ENCODE measurements around the gene PTPRQ.
"Not testable (repeated sequence)": the region's sequence is repeated elsewhere in the genome, so short reads cannot be mapped to it uniquely, and the experiment has no call there.

PTPRQ gene

DNA sequence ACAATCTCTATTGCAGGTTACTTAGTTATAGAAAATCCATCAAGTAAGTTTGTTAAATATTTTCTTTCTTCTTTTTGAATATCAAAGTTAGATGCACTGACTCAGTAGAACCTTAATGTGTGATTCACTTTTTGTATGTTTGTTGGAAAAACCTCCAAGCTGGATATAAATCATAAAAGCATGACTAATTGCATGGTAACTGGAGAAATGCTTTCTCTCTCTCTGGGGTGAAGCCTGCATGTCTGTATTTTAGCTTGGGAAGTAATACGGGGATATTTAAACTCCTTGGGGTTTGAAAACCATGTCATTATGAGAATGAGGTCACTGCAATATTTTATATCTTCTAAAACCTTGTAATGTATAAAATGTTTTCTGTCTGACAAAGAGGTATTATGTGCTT is 204.8 kb downstream of the PTPRQ start:
- no peak for DNase-seq

DNA sequence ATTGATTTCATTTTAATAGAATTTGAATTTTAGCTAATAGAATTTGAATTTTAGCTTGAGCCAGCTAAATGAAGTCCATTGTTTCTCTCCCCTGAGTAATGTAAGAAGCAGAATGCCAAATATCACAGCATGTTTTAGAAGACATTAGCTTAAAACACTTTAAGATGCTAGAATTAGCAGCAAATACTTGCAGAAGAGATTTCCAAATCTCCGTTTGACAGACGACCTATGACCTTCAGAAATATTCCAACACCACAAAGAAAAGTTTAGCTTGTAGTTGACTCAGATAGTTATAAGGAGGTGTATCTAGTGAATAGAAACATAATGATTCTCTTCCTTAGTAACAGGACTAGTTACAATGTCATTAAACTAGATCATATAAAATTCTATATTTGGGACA is 211.7 kb downstream of the PTPRQ start:
- DNase-seq: no peak

DNA sequence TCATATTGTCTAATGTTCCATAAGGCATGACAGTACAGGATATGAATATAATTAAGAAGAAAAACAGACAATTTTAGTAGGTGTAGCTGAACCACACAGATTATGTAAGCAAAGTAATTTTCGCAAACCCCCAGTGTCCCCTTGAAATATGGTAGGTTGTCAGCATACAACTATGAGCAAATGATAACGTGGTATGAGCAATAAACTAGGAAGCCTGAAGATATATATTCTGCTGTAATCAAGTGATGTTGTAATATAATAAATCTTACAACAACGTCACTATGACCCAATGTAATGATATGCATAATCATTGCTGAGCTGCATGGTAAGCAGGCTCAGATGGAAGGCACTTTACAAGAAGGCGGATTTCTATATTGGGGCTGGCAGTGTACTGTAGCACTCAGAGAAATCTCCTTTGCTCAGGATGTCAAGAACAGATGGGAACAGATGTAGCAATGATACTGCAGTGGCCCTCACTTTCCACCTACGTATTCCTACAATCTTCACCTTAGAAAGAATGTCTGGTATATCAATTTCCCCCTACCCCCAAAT is 215.6 kb downstream of the PTPRQ start:
- no peak for DNase-seq

DNA sequence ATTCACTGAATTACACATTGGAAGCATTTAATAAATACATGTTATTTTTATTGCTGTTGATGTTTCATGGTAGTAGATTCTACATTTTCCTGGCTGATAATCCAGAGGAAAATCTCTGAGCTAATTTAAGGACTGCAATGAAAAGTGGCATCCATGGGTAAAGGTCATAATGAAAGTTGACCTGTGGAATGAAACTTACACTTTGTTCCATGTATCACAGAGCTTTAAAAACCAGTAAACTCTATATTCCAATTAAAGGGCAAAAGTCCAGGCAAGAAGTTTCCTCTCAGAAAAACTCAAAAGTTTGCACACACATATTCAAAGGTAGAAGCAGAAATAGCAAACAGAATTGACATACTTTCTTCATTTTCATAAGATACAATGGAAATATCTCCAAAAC is 218.6 kb downstream of the PTPRQ start:
- DNase-seq: no peak

DNA sequence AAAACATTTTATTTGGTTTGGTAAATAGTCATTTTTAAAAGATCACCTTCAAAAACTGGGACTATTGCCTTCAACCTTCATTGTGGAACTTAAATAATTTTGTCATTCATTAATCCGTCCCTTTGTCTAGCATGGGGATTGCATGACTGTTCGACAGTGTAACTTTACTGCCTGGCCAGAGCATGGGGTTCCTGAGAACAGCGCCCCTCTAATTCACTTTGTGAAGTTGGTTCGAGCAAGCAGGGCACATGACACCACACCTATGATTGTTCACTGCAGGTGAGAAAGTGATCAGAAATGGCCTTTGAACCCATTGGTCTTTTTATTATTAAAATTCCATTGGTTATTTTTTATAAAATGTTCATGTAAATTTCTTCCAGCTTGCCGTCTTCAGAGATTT is 226.2 kb downstream of the PTPRQ start:
- DNase-seq: no peak

DNA sequence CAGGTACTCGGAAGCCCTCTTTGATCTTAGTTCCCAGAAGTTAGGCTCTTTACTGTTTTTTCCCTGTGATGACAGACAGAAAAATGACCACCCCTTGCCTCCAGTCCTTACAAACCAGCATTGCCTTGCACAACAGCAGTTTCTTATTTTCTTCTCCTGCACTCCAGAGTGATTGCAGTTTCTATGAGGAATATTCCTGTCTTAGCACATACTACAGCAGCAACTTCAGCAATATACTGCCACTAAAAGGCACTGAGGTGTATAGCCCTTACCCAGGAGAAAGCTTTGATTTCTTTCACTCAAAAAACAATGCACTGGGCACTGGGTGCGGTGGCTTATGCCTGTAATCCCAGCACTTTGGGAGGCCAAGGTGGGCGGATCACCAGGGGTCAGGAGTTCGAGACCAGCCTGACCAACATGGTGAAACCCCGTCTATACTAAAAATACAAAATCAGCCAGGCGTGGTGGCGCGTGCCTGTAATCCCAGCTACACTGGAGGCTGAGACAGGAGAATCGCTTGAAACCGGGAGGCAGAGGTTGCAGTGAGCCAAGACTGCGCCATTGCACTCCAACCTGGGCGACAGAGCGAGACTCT is 232.1 kb downstream of the PTPRQ start:
- not testable (repeated sequence) for DNase-seq

DNA sequence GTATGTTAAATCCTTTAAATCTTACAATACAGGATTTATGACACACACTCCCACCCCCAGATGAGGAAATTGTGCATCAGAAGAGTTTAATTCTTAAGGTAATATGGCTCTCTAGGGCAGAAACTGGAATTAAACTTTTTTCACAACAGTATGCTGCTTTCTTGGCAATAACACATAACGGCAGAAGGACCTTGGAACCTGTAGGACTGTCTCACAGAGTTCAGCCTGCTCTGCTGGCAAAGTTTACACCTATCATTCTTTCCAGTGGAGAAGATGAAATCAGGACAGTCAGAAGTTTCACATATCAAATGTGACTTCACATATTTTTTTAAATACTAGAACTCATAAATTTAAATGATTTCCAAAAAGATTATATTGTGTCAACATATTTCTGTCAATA is 232.8 kb downstream of the PTPRQ start:
- DNase-seq: no peak

DNA sequence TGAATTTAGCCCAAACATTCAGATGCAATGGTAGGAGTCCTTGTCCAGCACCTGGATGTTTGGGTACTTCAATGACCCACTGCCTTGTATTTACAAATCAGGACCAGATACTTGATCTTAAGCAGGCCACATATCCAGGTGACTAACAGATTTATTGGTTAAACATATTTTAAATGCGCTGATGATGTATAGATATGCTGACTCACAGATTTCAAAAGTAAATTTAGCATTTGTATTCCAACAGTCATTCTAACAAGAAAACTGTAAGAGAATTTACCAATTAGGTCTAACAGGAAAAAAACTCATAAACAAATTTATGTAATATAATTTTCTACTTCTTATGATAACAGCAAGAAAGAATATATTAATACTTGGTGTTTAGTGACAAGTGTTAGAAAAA is 234.0 kb downstream of the PTPRQ start:
- no peak for DNase-seq

DNA sequence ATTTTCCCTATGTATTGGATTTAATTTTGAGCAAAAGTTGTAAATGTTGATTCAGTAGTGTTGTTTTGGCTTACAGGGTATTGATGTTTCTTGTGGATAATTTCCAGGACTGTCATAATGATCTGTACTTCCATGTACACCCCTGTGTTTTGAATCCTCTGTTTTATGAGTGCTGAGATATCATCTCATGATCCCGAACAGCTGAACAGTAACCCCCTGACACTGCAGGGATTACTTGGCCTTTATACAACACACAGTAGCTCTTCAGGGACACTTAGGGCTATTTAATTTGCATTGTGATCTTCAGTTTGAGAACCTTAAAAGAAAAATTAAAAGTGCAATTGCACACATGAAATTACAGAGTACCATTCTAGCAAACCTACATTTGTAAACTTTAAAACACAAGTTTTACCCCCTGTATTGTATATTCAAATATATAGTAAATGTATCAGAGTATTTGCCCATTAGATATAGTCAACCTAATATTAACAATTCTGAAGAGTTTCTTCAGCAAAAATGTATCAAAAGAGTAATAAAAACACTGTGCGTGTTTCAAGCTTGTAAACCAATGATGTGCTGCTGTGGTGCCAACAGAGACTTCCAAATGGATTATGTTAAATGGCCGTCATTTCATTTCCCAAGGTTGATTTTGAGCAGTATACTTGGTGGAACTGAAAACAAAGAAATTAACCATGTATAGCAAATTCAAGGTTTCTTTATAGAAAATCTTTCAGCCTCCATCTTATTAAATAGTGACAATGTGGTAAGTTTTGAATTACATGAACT is 235.5 kb downstream of the PTPRQ start:
- DNase-seq: no peak

DNA sequence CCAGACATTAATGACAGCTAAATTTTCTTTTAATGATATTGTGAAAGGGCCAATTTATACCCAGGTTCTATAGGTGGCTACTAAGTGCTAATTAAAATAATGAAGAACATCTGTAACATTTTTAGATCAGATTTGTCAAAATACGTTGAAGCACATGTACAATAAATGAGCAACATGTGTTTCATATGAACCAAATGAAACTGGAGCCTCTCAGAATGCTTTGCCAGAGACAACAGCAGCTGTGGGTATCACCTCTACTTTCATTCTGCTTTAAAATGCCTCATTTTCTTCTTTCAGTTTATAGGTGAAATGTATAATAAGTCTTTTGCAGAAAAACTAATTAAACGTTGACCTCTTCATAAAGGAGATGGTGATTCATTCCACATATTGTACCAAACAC is 237.3 kb downstream of the PTPRQ start:
- DNase-seq: no peak

DNA sequence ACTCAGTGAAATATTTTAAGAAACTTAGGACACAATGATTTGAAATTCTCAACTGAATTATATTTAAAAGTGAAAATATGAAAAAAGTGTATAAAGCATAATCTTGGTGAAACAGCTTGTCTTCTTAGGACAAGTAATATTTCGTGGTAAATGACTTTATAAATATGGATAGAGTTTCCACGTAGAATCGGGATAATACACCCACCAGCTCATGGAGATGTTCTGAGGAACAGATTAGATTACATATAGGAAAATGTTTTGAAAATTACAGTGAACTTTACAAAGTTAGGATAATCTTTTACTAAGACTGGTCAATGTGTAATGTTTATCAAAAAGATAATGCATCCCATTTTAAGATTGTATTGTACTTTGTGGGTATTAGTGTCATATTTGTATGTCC is 237.8 kb downstream of the PTPRQ start:
- no peak for DNase-seq

DNA sequence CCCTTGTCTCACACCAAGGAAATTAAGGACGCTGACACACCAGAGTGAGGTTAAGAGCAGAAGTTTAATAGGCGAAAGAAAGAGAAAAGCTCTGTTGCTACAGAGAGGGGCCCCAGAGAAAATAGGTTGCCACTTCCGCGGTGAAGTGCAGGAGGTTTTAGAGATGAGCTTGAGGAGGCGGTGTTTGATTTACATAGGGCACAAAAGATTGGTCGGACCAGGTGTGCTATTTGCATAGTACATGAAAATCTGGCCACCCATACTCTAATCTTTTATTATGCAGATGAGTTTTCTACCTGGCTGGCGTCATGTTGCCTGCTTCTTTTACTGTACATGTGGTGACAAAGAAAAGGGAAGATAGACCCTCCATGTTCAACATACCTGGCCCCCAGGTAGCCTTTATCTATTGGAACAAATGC is 240.1 kb downstream of the PTPRQ start:
- peak; percentile 28 for DNase-seq

DNA sequence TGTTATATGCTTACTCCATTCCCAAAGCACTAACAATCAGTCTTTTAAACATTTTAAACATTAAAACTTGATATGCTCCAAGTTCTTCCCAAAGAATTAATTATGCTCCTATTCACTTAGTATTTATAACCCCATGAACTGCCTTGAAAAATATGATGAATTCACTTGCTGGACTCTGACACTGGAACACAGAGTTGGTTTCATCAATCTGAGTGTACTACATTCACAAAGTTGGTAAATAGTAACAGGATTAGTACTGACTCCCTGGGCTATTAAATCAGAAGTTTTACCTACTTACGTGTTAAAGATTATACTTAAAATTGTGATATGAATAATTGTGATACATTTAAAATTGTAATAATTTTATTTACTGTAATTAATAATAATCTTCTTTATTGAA is 246.1 kb downstream of the PTPRQ start:
- no peak for DNase-seq

DNA sequence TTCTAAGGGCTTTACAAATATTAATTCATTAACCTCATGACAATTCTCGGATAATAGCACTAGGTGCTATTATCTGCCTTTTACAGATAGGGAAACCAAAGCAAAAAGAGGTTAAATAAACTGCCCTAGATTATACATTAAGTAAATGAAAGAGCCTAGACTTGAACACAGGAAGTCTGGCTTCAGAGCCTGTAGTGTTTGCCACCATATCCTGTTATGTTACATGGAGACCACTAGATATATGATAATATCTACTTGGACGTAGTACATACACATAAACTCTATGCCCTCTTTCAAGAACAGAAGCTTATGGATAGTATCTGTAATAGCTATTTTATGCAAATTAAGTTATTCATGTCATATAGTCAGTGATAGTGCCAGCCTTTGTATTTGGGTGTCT is 246.5 kb downstream of the PTPRQ start:
- no peak for DNase-seq

DNA sequence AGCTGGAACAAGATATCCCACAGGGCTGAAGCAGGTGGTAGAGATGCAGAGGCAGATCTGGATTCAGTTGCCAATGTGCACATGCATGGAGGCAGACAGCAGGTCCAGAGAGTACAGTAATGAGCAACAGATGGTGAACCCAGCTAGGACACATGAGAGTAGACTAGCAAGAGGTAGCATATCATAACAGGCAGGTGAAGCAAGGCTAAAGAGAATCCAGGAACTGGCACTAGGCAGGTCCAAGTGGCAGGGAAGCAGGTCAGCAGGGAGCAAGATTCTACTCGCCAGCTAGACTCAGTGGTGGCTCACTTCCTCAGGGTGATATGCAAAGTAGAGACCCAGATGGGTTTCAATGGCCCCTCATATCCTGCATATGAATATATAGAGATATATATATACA is 248.1 kb downstream of the PTPRQ start:
- DNase-seq: no peak

DNA sequence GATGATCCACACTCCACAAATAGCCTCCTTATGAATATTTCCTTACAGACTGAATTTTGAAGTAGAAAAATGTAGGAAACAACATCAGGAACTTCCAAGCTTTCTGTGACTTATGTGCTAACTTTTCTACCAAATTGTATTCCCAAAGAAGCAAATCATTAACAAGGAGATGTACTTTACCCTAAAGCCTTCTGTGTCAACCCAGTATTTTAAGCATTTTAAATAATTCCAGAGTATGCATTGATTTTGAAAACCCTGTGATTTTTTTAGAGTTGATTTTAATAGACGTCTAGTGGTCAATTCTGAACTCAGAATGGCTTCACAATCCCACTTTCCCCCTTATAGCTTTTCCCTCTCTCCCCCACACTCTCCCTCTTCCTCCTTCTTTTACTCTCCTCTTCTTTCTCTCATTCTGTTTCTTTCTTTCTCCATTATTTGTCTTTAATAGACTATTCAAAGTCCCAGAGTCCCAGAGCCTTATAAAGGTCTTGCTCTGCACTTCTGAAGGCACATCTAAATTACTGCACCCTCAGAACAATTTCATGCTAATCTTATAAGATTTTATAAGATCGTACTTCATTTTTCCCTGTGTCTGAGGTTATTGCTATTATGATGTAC is 253.3 kb downstream of the PTPRQ start:
- no peak for DNase-seq

DNA sequence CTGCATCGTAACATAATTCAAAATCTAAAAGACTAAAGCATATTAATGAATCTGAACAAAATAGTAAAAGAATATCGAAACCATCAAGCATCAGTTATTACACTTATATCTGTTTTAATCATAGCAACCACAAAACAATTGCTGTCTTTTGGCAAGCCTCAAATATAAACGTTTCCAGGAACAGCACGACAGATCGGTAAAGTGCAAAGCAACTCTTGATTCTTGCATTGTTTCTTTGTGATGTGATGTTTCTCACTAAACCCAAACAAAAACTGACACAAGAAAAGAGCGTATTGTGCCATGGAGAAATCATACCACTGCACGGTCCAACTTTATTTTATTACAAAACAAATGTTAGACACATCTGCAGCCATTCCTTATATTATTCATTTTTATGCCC is 254.2 kb downstream of the PTPRQ start:
- DNase-seq: no peak

DNA sequence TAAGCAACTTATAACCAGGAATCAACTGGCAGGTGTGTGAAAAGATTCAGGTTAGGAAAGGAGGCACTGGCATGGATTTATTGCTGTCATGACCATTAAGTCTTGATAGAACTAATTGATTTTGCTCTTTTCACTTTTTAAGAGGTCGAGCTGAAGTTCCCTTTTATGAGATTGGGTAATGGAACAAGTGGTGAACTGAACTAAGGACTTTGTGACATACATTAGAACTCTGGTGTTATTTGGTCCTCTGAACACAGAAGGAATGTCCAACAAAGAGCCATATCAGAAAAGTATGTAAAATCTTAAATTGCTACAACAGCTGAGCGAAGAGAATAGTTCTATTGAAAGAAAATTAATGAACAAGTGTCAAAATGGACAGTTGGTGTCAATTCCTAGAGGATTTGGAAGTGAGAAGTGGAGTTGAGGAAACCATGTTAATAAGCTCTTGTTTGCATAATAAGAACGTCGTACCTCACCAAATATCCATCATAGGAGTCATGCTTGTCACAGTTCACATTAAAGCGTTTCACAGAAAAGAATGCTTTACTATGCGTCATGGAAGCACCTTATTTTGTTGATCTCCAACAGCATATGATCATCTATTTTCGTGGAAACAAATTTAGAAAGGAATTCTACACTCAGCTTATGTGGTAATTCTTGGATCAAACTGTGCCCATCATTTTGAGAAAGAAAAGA is 255.0 kb downstream of the PTPRQ start:
- no peak for DNase-seq

DNA sequence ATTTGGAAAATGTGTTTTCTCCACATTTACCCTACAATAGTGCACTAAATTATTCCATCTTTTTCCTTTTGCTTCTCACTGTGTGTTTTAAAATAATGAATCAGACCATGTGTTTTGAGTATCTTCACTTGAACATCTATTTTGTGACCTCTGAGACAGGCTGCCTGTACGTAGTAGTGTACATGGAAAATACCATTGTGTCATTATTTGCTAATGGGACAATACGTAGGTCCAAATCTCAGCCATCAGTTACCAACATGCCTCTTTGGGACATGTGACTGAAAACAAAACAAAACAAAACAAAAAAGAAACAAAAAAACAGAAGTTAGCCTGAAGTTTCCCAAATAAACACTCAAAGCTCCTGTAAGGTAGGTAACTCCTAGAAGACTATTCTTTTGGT is 256.3 kb downstream of the PTPRQ start:
- DNase-seq: no peak

DNA sequence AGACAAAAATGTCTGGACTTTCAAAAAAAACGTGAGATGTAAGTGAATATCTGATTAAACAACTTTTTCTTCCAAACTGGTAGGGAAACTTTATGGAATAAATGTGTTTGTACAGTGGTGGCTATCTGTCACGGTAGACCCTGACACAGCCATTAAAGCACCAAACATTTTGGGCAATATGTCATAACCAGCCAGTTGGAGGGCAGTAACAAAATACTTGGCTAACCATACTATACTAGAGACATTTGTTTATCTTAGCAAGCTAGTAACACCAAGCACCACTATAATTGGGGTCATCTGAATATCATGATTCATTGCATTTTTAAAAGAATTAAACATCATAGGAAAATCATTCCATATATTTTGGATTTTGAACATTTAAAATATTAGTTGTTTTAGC is 257.4 kb downstream of the PTPRQ start:
- no peak for DNase-seq

DNA sequence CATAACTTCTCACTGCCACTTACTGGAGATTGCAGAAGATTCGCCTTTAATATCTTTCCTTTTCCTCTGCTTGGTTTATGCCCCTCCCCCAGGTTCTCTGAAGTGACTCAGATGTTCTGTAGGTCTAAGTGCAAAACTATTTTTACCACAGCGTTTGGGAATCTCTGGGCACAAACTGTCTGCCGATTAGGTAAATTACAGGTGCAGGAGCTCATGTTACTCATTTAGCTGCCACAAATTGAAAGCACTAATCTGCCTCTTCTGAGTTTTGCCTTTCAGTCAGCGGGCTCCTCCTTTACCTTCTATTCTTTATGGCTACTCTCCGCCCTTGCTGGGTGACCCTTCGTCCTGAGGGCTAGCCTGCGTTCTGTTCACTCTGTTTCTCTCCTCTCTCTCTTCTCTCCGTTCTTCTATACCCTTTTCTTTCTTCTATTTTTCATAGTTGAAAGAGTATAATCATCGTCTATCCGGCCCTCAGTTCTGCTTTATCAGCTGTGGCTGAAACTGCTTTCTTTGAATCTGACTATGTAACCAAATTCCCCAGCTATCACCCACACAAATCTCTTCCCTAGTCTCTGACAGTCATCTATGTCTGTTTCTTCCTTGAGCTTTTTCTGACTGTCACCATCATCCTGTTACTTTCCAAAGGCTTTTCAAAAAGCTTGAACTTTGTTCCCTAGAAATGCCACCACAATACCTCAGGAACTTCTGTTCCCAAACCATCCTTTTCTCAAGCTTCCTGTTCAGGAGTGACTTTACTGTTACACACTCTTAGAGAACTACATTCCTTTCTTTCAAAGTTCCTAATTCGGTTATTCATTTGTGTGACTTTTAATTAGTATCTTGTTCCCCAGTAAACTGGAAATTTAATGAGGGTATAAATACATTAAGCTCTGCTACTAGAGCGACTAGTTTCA is 259.1 kb downstream of the PTPRQ start:
- DNase-seq: no peak

DNA sequence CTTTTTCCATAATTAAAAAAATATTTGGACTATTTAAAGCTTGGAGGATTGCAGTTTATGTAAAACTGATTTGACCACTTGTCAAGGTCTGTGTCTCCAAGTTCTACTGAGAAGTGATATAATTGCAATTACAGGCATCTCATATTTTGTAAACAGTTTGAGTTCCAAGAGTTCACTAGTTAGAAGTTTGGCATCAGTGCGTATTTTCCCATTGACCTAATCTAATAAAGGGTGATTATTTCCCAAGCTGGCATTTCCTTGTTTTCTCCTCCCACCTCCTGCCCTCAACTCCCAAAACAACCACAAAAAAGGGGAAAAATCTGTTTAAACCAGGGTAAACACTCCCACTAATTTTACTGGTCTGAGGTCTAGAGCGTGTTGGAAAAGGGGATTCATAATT is 260.4 kb downstream of the PTPRQ start:
- no peak for DNase-seq

All from NCI-H2081 treated with DMSO at 0.1 percent for 48 hours (cell line).